SU-DHL-6 (cell line): ENCODE measurements around the gene PRDM16.

Experiments
- H2AFZ ChIP-seq: fragments of 200-600 bp; sonication (generic); 2 replicates; pipeline ENCODE4 v1.6.1; 2014; ENCODE audit warnings: low read depth, mild to moderate bottlenecking, moderate library complexity, mixed read lengths, antibody characterized with exemption, low read length; ENCODE audit not compliant: severe bottlenecking
- H3F3A ChIP-seq: fragments of 200-600 bp; shearing (Covaris generic); 2 replicates; pipeline ENCODE4 v1.6.0; 2016; ENCODE audit warnings: antibody characterized with exemption, mild to moderate bottlenecking; ENCODE audit not compliant: insufficient read depth
- H3K27ac ChIP-seq: fragments of 200-600 bp; sonication (generic); 2 replicates; pipeline ENCODE4 v1.5.1; 2016; ENCODE audit warnings: low read depth, mild to moderate bottlenecking, low read length, moderate library complexity, mixed read lengths
- H3K27me3 ChIP-seq: fragments of 200-600 bp; sonication (generic), shearing (Covaris generic); 2 replicates; pipeline ENCODE4 v1.6.0; 2014; ENCODE audit warnings: mild to moderate bottlenecking, low read length
- H3K36me3 ChIP-seq: fragments of 200-600 bp; sonication (generic); 2 replicates; pipeline ENCODE4 v1.6.1; 2014; ENCODE audit warnings: mild to moderate bottlenecking, low read length, mixed read lengths
- H3K4me2 ChIP-seq: fragments of 300-600, 200-600 bp; shearing (Covaris generic), sonication (generic); 2 replicates; pipeline ENCODE4 v1.6.0; 2014; ENCODE audit warnings: low read length, low read depth, mild to moderate bottlenecking; ENCODE audit not compliant: poor library complexity, severe bottlenecking
- H3K4me3 ChIP-seq: fragments of 200-600 bp; sonication (generic); 2 replicates; pipeline ENCODE4 v1.5.1; 2014; ENCODE audit warnings: antibody characterized with exemption, low read length, mild to moderate bottlenecking, mixed read lengths; ENCODE audit not compliant: insufficient read depth, poor library complexity, severe bottlenecking
- H3K79me2 ChIP-seq: fragments of 200-600 bp; sonication (generic); 2 replicates; pipeline ENCODE4 v1.6.1; 2014; ENCODE audit warnings: mild to moderate bottlenecking, low read length, moderate library complexity; ENCODE audit not compliant: insufficient read depth
- H3K9ac ChIP-seq: fragments of 200-600 bp; sonication (generic); 2 replicates; pipeline ENCODE4 v1.7.0; 2014; ENCODE audit warnings: mild to moderate bottlenecking, low read length
- H3K9me2 ChIP-seq: fragments of 200-600 bp; sonication (generic); replicated peaks from 2 replicates; pipeline ENCODE4 v1.6.1; 2014; ENCODE audit warnings: low read length; ENCODE audit not compliant: insufficient read depth
- H3K9me3 ChIP-seq: fragments of 200-600 bp; sonication (generic); 2 replicates; pipeline ENCODE4 v1.6.1; 2014; ENCODE audit warnings: low read length, mixed read lengths; ENCODE audit not compliant: insufficient read depth
- H4K20me1 ChIP-seq: fragments of 200-600 bp; sonication (generic); 2 replicates; pipeline ENCODE4 v1.6.1; 2014; ENCODE audit warnings: low read depth, mild to moderate bottlenecking, antibody characterized with exemption, low read length, moderate library complexity, mixed read lengths
- CTCF ChIP-seq: fragments of 200-600 bp; sonication (generic); IDR thresholded peaks from one replicate; pipeline ENCODE4 v1.5.1; 2017; ENCODE audit warnings: antibody characterized with exemption, mild to moderate bottlenecking, low read length, moderate library complexity; ENCODE audit not compliant: insufficient read depth, poor library complexity, severe bottlenecking
- EZH2phosphoT487 ChIP-seq: fragments of 200-600 bp; sonication (generic), shearing (Covaris generic); conservative IDR thresholded peaks from 2 replicates; pipeline ENCODE4 v1.6.1; 2018; ENCODE audit warnings: mild to moderate bottlenecking, antibody characterized with exemption, low read length, moderate library complexity, mixed read lengths

The PRDM16 gene

GRCh38 chr1:3389093-3389833 is 320.3 kb downstream of the PRDM16 start:
- Histone ChIP-seq H3K27ac (no peak overlapping the region), H3K9ac (no peak overlapping the region), H3K4me2 (no peak overlapping the region), H4K20me1 (no peaks in the 10 kb centered on the region), H3K9me2 (no peaks in the 10 kb centered on the region), H3F3A (no peaks in the 10 kb centered on the region), H2AFZ (no peak overlapping the region), H3K27me3 (no peaks in the 10 kb centered on the region), H3K4me3 (no peak overlapping the region), H3K36me3 (no peaks in the 10 kb centered on the region), H3K79me2 (no peaks in the 10 kb centered on the region), H3K9me3 (no peaks in the 10 kb centered on the region)
- TF ChIP-seq CTCF, result no peak
- no peak for TF ChIP-seq EZH2phosphoT487

GRCh38 chr1:3390291-3390690 is 321.3 kb downstream of the PRDM16 start:
- no peaks in the 10 kb centered on the region for H4K20me1 ChIP-seq
- no peaks in the 10 kb centered on the region for H3K27me3 ChIP-seq
- no peak overlapping the region for H3K4me2 ChIP-seq
- no peak overlapping the region for H3K9ac ChIP-seq
- H3K36me3 ChIP-seq, result no peaks in the 10 kb centered on the region
- H3K9me2 ChIP-seq, result no peaks in the 10 kb centered on the region
- no peak overlapping the region for H3K27ac ChIP-seq
- no peaks in the 10 kb centered on the region for H3K79me2 ChIP-seq
- H3F3A ChIP-seq, result no peaks in the 10 kb centered on the region
- TF ChIP-seq EZH2phosphoT487 (no peak), CTCF (no peak)
- no peaks in the 10 kb centered on the region for H3K9me3 ChIP-seq
- no peak overlapping the region for H2AFZ ChIP-seq
- no peak overlapping the region for H3K4me3 ChIP-seq

GRCh38 chr1:3391711-3392110 is 322.7 kb downstream of the PRDM16 start:
- no peak for TF ChIP-seq EZH2phosphoT487
- no peak for TF ChIP-seq CTCF
- no peak overlapping the region for H2AFZ ChIP-seq
- no peak overlapping the region for H3K9ac ChIP-seq

More at GRCh38 chr1:3391711-3392110, 322.7 kb downstream of the PRDM16 start:
- Histone ChIP-seq H3K79me2 (no peaks in the 10 kb centered on the region), H3F3A (no peaks in the 10 kb centered on the region), H3K4me2 (no peak overlapping the region), H3K9me3 (no peaks in the 10 kb centered on the region), H3K27me3 (no peaks in the 10 kb centered on the region), H4K20me1 (no peaks in the 10 kb centered on the region), H3K27ac (no peak overlapping the region), H3K36me3 (no peaks in the 10 kb centered on the region), H3K4me3 (no peak overlapping the region), H3K9me2 (no peaks in the 10 kb centered on the region)
